PC-3 (cell line): ENCODE results near the gene RAI1. TPM values are rescaled to one million over a fixed set of nuclear protein-coding genes. Genes with fewer than 3 reads are reported as not detected.

Source experiments
- ATAC-seq: fragments of 200-7000 bp; cut with Tn5 transposase; 2 replicates; pipeline ENCODE4 v1.9.1; 2020; ENCODE audit warnings: mild to moderate bottlenecking, moderate library complexity
- BruUV-seq: library from RNA; stranded (reverse); fragments of 400-500 nt; replicated peaks from 2 replicates; lab custom pipeline; 2021; lab: Mats Ljungman, UMichigan
- CTCF ChIA-PET: fragments of 300-600 bp; sonication (Branson Sonifier 250); formaldehyde crosslinking; loops from one replicate; lab custom pipeline; 2022; ENCODE audit warnings: antibody characterized with exemption; lab: Charles Lee
- POLR2A ChIA-PET: fragments of 300-600 bp; sonication (Branson Sonifier 250); formaldehyde crosslinking; loops from one replicate; lab custom pipeline; 2022; ENCODE audit warnings: antibody characterized with exemption; ENCODE audit not compliant: unreplicated experiment; lab: Charles Lee
- DNase-seq: peaks from one replicate; pipeline ENCODE4 v3.0.0-alpha.2; 2015
- H2AFZ ChIP-seq: fragments of 300-600 bp; sonication (generic); 2 replicates; pipeline ENCODE4 v1.6.0; 2016; ENCODE audit warnings: antibody characterized with exemption, low read length
- H3F3A ChIP-seq: fragments of 300-600 bp; sonication (generic); one replicate; pipeline ENCODE4 v1.6.0; 2017; ENCODE audit warnings: antibody characterized with exemption, low read length, control low read depth, mild to moderate bottlenecking; ENCODE audit not compliant: unreplicated experiment
- H3K27ac ChIP-seq: fragments of 300-600 bp; sonication (generic); 2 replicates; pipeline ENCODE4 v1.5.1; 2016; ENCODE audit warnings: mild to moderate bottlenecking, low read length
- H3K27me3 ChIP-seq: fragments of 300-600 bp; sonication (generic); 2 replicates; pipeline ENCODE4 v1.6.1; 2016; ENCODE audit warnings: low read length, mixed read lengths
- H3K36me3 ChIP-seq: fragments of 300-600 bp; sonication (generic); 2 replicates; pipeline ENCODE4 v1.6.1; 2016; ENCODE audit warnings: low read depth, mixed run types, low read length, mixed read lengths
- H3K4me1 ChIP-seq: fragments of 300-600 bp; sonication (generic); 2 replicates; pipeline ENCODE4 v1.5.1; 2016; ENCODE audit warnings: low read length; ENCODE audit not compliant: insufficient read depth
- H3K4me2 ChIP-seq: fragments of 300-600 bp; sonication (generic); 2 replicates; pipeline ENCODE4 v1.6.0; 2016; ENCODE audit warnings: low read length
- H3K4me3 ChIP-seq: fragments of 300-600 bp; sonication (generic); 2 replicates; pipeline ENCODE4 v1.5.1; 2016; ENCODE audit warnings: mild to moderate bottlenecking, low read length, mixed read lengths
- H3K79me2 ChIP-seq: fragments of 300-600 bp; sonication (generic); 2 replicates; pipeline ENCODE4 v1.6.1; 2017; ENCODE audit warnings: low read length, mixed read lengths
- H3K9ac ChIP-seq: fragments of 300-600 bp; sonication (generic); 2 replicates; pipeline ENCODE4 v1.6.0; 2016; ENCODE audit warnings: mild to moderate bottlenecking, low read length
- H3K9me2 ChIP-seq: fragments of 300-600 bp; sonication (generic); replicated peaks from 2 replicates; pipeline ENCODE4 v1.6.1; 2016; ENCODE audit warnings: mixed run types, low read length, mixed read lengths
- H3K9me3 ChIP-seq: fragments of 300-600 bp; sonication (generic); 2 replicates; pipeline ENCODE4 v1.6.1; 2016; ENCODE audit warnings: low read length, mixed read lengths
- H4K20me1 ChIP-seq: fragments of 300-600 bp; sonication (generic); 2 replicates; pipeline ENCODE4 v1.6.1; 2016; ENCODE audit warnings: low read length, mixed read lengths
- EZH2 ChIP-seq: fragments of 300-600 bp; sonication (generic); IDR thresholded peaks from one replicate; pipeline ENCODE4 v1.6.1; 2017; ENCODE audit warnings: antibody characterized with exemption, mild to moderate bottlenecking, low read length; ENCODE audit not compliant: unreplicated experiment
- EZH2phosphoT487 ChIP-seq: fragments of 300-600 bp; sonication (generic); IDR thresholded peaks from 2 replicates; pipeline ENCODE4 v1.6.1; 2018; ENCODE audit warnings: mild to moderate bottlenecking, antibody characterized with exemption, low read length, borderline replicate concordance
- intact Hi-C: fragments of 100-400 bp; cut with micrococcal nuclease; formaldehyde crosslinking; loops from 2 replicates; pipeline ENCODE4 v1.9.0; 2023
- total RNA-seq: library from RNA; depleted of rRNA; stranded (reverse); fragments of >200 nt; gene quantifications from 2 replicates; pipeline ENCODE4 v1.2.3, GENCODE V29; 2014
- TF ChIP-seq, protein P1 (sequence below): fragments of 300-600 bp; sonication (generic); conservative IDR thresholded peaks from 2 replicates; pipeline ENCODE4 v1.5.1; 2017; ENCODE audit warnings: antibody characterized with exemption, low read depth, mild to moderate bottlenecking, low read length

The RAI1 gene
- total RNA-seq, 1 experiment from 2014 or later: 33.0 TPM

DNA sequence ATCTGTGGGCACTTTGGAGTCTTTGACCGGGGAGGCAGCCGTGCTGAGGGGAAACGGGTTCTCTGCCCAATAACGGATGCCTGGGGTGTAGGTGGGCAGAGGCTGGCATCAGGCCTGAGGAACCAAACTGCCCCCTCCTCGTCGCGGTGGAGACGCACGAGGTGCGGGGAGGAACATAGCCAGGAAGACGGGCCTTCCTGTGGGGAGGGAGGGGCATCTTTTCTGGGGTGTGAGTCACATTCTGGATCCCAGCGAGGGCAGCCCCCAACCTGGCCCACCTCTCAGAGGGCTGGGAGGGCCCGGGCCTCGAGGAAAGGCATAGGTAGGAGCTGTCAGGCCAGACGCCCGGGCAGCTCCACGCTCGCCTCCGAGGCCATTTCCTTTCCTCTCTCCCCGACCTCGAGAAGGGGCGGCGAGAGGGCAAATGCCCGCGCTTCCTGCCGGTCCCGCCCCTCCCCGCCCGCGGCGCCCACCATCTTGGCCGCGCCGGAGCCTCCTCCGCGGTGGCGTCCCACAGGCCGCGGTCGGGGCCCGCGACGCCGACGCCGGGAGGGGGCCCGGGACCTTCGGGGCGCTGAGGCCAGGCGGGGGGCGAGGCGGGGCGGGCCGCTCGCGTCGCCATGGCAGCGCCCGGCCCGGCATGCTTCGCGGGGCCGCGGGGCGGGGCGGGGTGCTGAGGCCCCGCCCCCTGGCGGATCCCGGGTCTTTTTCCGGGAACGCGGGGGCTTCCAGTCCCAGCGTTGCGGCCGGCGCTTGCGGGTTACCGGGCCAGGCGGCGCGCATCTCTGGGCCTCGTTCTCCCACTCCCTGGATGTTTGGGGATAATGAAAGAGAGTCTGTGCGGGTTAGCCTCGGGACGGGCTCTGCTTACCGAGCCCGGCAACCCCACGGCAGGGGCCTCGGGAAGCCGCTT lies 13.2 kb downstream of the RAI1 start:
- ATAC-seq (peak; percentile 49), DNase-seq (peak; percentile 78)
- BruUV-seq: no TSS peak
- Histone ChIP-seq H3F3A (peaks cover 10% of the 10 kb centered on the region), H3K27me3 (no peaks in the 10 kb centered on the region), H4K20me1 (peaks cover 17% of the 10 kb centered on the region; the same call in 1 of the 2 replicates), H3K4me1 (peaks cover 66% of the 10 kb centered on the region), H3K36me3 (no peaks in the 10 kb centered on the region), H3K27ac (peak overlapping the region; percentile 96), H3K9ac (peak overlapping the region; percentile 93), H3K4me3 (peak overlapping the region; percentile 86), H3K9me3 (no peaks in the 10 kb centered on the region), H2AFZ (peak overlapping the region; percentile 67), H3K79me2 (peaks cover 88% of the 10 kb centered on the region), H3K9me2 (no peaks in the 10 kb centered on the region), H3K4me2 (peak overlapping the region; percentile 99)
- intact Hi-C loops: loop anchor here (2.0 to 5.0 kb wide), 2 partner anchors 34 to 58 kb away; no protein-coding TSS in a partner anchor
- ChIA-PET POLR2A (interaction anchor here (0.5 kb wide), 1 partner anchor 142 kb away, joined by 5 read pairs; no protein-coding TSS in a partner anchor), CTCF (no interaction called here)
- TF ChIP-seq EZH2: no peak
- TF ChIP-seq EZH2phosphoT487: no peak
- TF ChIP-seq, protein P1, sequence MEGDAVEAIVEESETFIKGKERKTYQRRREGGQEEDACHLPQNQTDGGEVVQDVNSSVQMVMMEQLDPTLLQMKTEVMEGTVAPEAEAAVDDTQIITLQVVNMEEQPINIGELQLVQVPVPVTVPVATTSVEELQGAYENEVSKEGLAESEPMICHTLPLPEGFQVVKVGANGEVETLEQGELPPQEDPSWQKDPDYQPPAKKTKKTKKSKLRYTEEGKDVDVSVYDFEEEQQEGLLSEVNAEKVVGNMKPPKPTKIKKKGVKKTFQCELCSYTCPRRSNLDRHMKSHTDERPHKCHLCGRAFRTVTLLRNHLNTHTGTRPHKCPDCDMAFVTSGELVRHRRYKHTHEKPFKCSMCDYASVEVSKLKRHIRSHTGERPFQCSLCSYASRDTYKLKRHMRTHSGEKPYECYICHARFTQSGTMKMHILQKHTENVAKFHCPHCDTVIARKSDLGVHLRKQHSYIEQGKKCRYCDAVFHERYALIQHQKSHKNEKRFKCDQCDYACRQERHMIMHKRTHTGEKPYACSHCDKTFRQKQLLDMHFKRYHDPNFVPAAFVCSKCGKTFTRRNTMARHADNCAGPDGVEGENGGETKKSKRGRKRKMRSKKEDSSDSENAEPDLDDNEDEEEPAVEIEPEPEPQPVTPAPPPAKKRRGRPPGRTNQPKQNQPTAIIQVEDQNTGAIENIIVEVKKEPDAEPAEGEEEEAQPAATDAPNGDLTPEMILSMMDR: no peak

DNA sequence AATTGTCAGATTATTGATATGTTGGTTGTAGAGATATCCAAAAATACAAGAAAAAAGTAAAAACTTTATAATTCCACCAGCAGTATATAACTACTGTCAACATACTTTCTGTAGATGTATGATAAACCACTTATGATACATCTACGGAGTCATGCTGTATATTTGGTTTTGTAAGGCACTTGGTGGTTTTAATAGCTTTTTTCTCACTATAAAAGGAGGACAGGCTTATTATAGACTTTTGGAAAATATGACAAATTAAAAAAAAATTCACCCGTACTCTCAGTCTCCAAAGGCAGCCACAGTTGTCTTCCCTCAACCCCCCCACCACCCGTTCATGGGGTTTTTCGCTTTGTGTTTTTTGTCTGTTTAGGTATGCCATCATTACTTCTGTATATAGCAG lies 14.8 kb downstream of the RAI1 start:
- peaks cover 10% of the 10 kb centered on the region for H3F3A ChIP-seq
- TF ChIP-seq, protein P1: no peak
- TF ChIP-seq EZH2 (no peak), EZH2phosphoT487 (no peak)

More for the DNA sequence above, 14.8 kb downstream of the RAI1 start:
- no peak overlapping the region for H2AFZ ChIP-seq
- no peak overlapping the region for H3K4me3 ChIP-seq
- BruUV-seq: no TSS peak
- CTCF ChIA-PET: no interaction called here
- H3K79me2 ChIP-seq: peaks cover 87% of the 10 kb centered on the region
- POLR2A ChIA-PET: no interaction called here
- DNase-seq (no peak), ATAC-seq (no peak)
- peaks cover 63% of the 10 kb centered on the region for H3K4me1 ChIP-seq
- no peaks in the 10 kb centered on the region for H3K9me3 ChIP-seq
- no peaks in the 10 kb centered on the region for H3K9me2 ChIP-seq
- H3K27me3 ChIP-seq: no peaks in the 10 kb centered on the region
- no peak overlapping the region for H3K9ac ChIP-seq
- H3K27ac ChIP-seq: peak overlapping the region; percentile 12; the same call in 1 of the 2 replicates
- intact Hi-C loops: no loop called here
- peaks cover 27% of the 10 kb centered on the region; the same call in 1 of the 2 replicates for H4K20me1 ChIP-seq
- no peaks in the 10 kb centered on the region; the same call in 1 of the 2 replicates for H3K36me3 ChIP-seq
- peak overlapping the region; percentile 99; the same call in 1 of the 2 replicates for H3K4me2 ChIP-seq
